Occipital lobe (tissue), 2 donors: ENCODE data around the gene GDPD3. TPM values are rescaled to one million over a fixed set of nuclear protein-coding genes. Genes with fewer than 3 reads are reported as not detected.
"Not testable (repeated sequence)": the region's sequence is repeated elsewhere in the genome, so short reads cannot be mapped to it uniquely, and the experiment has no call there.

Experiments
- DNase-seq: peaks from one replicate; lab custom pipeline; 2025; lab: John Stamatoyannopoulos, UW
- total RNA-seq: library from RNA; depleted of rRNA; stranded (reverse); fragments of >200 nt; gene quantifications from one replicate; pipeline ENCODE4 v1.2.3, GENCODE V29; 2014

GDPD3 gene
- total RNA-seq, 1 donor from 2014 or later, result 0.47 TPM

GRCh38 chr16:30124985-30125379 is 11.6 kb upstream of the GDPD3 start:
- DNase-seq, result no peak

- no peak for DNase-seq
Observed at GRCh38 chr16:30122604-30123160, 9.3 kb upstream of the GDPD3 start.

DNA sequence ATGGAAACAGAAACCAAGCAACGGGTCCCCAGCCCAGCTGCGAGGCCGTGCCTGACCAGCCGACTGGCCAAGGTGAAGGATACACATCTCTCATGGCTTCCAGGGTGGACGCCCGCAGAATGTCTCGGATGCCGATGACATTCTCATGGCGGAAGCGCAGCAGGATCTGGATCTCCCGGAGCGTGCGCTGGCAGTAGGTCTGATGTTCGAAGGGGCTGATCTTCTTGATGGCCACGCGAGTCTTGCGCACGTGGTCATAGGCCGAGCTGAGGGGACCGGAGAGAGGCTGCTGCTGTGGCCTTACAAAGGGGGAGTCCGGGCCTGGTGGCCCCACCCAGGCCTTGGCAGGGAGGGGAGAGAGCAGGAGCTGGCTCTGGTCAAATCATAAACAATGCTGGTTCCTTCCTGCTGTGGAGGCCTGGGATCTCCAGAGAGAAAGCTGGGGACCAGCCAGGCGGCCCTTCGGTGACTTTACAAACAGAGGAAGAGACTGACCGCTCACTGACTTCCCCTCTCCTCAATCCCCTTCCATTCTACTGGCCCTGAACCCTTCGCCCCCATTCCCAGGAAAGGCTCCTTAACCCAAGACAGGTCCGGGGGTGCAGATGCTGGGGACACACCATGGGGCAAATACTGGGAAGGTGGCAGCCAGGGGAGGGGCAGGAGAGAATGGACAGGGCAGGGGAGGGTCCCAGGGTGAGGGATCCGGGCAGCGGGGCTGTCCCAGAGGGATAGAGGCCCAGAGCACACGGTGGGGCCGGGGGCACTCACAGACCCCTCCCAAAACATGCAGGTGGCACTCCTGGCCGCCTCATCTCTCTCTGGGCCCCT is 8.6 kb upstream of the GDPD3 start:
- DNase-seq, result no peak

- no peak for DNase-seq
Observed at GRCh38 chr16:30120340-30121105, 7.2 kb upstream of the GDPD3 start.

GRCh38 chr16:30119428-30119827 is 6.1 kb upstream of the GDPD3 start:
- no peak for DNase-seq

DNA sequence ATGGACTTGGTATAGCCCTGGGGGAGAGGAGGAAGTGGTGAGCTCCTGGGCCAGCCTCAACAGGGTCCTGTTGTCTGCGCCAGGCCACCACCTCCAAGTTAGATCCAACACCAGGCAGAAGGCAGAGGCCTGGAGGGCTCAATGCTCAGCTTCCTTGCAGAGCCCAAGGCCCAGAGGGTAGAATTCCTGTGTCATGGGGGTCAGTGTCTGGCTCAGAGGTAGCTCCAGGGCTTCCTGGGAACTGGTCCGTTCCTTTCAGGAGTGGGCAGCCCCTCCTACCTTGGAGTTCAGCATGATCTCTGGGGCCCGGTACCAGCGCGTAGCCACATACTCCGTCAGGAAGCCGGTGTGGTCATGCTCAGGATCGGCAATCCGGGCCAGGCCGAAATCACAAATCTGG is 4.4 kb upstream of the GDPD3 start:
- no peak for DNase-seq

DNA sequence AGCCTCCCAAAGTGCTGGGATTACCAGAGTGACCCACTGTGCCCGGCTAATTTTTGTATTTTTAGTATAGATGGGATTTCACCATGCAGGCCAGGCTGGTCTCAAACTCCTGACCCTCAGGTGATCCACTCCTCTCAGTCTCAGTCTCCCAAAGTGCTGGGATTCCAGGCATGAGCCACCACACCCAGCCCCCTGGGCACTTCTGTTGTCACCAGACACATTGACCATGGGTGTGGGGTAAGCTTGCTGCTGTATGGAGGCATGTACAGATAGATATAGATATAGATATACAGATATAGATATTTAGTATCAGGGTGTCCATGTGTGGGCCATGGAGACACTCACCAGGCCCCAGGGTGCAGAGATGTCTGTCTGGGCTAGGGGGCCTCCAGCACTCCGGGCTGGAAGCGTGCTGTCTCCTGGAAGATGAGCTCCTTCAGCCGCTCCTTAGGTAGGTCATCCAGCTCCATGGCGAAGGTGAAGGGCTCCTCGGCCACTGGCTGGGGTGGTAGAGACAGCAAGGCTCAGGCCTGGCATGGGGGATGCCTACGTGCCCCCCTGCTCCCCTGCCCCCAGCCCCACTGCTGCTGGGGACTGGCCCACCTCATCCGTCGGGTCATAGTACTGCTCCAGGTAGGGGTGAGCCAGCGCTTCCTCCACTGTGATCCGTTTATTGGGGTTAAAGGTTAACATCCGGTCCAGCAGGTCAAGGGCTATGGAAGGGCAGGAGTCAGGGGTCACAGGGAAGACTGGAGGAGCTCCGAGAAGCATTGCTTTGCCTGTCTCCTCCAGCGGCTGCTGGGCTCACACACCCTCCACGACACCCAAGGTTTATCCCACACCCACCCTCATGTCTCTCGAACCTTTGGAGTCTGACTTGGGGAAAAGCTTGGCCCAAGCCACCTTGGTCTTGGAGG is 3.2 kb upstream of the GDPD3 start:
- no peak for DNase-seq

DNA sequence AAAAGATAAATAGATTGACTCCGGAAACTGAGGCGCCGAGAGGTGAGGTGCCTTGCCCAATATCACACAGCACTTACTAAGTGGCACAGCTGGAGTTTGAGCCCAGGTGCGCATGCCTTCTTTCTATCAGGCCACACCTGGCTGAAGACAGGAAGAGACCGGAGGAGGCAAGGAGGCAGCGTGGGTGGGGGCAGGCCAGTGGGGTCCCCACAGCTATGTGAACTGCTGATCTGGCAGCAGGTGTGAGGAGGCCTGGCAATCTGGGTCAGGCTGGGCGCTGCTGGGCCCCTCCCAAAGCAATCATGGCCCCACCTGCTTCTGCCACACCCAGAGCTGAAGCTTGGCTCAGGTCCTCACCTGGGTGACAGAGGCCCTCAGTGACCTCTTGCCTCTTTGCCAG is 1.9 kb upstream of the GDPD3 start:
- DNase-seq, result no peak

DNA sequence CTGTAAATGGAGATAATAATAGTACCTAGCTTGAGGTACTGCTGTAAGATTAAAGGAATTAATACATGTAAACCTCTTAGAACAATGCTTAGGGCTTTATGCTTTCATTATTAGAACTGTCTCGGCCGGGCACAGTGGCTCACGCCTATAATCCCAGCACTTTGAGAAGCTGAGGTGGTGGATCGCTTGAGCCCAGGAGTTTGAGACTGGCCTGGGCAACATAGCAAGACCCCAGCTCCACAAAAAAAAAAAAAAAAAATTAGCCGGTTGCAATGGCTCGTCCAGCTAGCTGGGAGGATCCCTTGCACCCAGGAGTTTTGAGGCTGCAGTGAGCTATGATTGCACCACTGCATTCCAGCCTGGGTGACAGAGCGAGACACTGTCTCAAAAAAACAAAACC is 1.5 kb upstream of the GDPD3 start:
- DNase-seq, result not testable (repeated sequence)

DNA sequence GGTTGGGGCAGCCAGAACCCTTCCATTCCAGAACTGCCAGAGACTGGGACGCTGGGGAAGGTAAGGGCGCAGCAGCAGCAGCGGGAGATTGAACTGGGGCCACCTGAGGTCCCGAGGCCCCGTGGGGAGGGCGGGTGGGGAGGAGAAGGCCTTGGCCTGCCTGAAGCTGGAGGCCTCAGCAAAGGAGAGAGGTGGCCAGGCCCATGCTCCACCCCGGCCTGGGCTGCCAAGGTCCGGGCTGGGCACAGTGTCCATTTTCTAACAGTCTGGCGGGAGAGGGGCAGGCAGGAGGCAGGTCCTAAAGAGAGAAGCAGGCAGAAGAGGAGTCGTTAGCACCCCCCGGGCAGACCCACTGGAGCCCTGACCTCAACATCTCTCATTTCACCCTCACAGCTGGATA is 1.1 kb upstream of the GDPD3 start:
- DNase-seq, result no peak

- DNase-seq, result no peak
Observed at GRCh38 chr16:30113711-30114333, 485 bp upstream of the GDPD3 start.

DNA sequence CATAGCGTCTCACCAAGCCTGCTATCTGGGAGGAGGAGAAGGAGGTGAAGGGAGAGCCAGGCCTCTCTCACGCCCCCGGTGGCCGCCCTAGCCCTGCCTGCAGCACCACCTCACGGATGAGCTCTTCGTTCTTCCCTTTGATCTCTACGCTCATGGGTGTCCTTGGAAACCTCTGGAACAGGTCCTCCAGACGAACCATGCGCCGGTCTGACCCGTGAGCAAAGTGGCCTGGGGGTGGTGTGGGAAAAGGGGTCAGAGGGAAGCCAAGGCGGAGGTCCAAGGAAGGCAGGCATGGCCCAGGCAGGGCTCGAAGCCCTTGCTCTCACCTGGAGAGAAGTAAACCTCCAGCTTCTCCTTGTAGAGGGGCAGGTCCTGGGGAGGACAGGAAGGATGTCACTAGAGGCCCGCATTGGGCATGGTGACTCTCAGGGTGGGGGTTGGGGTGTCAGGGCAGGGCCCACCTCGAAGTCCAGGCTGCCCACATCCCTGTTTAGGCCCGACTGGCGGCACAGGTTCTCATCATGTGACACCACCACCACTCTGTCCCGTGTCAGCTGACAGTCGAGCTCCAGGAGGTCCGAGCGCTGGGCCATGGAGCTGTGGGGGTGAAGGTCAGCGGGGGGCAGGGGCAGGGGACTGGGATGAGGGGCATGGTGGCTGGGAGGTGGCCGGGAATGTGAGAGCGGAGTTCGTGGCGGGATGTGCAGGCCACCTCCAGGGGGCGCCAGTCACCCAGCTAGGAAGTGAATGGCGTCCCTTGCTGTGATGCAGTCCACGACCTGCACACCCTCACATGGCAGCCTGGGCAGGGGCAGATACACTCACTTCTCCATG is 923 bp downstream of the GDPD3 start:
- no peak for DNase-seq

DNA sequence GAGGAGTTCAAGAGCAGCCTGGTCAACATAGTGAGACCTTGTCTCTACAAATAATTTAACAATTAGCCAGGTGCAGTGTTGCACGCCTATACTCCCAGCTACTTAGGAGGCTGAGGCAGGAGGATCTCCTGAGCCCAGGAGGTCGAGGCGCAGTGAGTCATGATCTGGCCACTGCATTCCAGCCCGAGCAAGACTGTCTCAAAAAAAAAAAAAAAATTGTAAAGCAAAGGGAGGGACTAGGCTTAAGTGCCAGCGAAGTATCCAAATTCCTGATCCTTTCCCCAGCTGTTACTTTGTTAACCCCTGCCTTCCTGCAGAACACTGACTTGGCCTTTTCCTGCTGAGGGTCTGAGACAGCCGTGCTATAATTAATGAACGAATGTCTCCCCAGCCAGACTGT is 2.7 kb downstream of the GDPD3 start:
- no peak for DNase-seq

DNA sequence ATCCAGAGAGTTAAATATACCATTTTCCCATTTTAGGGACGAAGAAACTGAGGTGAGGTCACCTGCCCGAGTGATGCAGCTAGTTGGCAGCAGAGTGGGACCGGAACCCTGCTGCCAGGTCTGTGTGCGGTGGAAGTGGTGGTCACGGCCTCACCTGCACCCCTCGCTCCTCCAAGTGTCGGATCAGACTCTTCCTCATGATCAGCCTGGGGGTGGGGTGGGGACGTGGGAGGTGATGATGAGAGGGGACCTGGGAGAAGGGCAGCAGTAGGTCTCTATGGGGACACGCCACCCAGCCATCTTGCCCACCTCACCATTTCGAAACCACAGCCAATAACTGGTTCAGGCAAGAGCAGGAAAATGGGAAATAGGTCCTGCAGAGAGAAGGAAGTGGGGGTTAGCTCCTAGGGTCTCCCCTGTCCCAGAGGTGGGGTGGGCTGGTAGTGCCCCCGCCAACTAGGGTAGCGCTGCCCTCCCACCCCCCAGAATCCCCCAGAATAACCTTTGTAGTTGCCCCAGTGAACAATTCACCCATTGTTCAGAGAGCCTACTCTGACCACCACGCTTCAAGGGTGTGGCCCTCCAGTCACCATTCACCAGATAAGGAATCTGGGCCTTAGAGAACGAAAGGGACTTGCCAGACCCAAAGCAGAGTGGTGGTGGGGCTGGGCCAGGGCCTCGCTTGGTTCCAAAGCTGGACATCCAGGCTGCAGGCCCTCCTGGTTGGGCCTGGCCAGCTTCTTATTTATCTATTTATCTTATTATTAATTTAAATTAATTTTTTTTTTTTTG is 5.1 kb downstream of the GDPD3 start:
- no peak for DNase-seq

- DNase-seq, result no peak
Observed at GRCh38 chr16:30104492-30104891, 8.8 kb downstream of the GDPD3 start.

DNA sequence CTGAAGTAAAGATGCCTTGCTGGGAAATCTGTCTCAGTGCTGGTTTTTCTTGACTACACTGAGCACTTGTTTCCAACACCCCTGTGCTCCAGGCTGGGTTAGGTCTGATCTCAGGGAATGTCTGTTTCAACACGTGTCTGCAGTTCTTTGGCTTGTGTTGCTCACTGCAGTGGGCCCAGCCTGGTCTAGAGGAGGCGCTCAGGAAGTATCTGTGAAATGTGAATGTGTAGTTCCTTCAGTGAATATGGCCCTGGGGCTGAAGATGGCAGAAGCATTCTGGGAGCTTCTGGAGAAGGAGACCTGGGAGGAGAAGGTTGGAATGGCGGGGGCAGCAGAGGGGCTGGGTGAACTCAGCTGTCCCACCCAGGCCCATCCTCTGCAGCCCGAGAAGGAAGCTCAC is 9.2 kb downstream of the GDPD3 start:
- DNase-seq, result no peak

GRCh38 chr16:30096862-30097563 is 16.3 kb downstream of the GDPD3 start:
- no peak for DNase-seq

DNA sequence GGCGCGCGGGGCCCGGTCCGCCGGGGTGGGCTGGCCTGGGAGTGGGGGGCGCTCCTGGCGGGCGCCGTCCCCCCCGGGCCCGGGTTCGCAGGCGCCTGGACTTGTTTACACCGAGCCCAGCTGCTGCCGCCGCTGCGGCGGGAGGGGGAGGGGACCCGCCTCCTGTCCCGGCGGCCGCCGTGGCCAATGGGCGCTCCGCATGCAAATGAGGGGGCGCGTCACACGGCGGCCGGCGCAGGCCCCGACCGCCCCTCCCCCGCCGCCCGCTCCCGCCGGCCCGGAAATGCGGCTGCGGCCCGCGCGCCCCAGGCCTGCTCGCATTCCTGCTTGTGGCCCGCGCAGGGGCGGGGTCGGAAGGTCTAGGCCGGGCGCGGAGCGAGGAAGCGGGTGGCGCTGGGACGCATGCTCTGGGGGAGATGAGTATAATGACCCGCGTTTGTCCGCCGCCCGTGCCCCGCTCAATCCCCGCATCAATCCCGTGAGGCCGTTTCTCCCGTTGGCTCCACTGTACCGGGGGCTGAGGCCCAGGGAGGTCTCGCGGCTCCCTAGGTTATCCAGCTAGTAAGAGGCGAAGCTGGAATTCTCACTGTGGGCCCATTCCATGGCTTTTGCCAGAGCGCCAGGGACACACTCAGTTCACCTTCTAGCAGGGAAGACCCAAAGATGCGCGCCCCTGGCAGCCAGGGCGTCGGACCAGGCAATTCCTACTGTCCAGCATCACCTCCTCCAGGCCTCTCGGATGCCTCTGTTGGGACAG is 17.1 kb downstream of the GDPD3 start, which contains the start of gene YPEL3:
Gene YPEL3, minus strand, starts transcription at position 109 of the 757 bp plus-strand sequence. CDS start 731 bp downstream, outside the sequence.
- peak; percentile 89 for DNase-seq
